ENCODE data around the gene MBD5.

The MBD5 gene

GRCh38 chr2:148122788-148123187 is 101.9 kb downstream of the MBD5 start:
- DNase-seq (ENCODE audit: low read depth) = no peak

- DNase-seq (ENCODE audit: low read depth) = no peak
Measured at GRCh38 chr2:148124271-148124670, 103.4 kb downstream of the MBD5 start.

GRCh38 chr2:148130581-148130980 is 109.7 kb downstream of the MBD5 start:
- no peak for DNase-seq (ENCODE audit: low read depth)

- DNase-seq (ENCODE audit: low read depth) = no peak
Measured at GRCh38 chr2:148132412-148132811, 111.5 kb downstream of the MBD5 start.

DNA sequence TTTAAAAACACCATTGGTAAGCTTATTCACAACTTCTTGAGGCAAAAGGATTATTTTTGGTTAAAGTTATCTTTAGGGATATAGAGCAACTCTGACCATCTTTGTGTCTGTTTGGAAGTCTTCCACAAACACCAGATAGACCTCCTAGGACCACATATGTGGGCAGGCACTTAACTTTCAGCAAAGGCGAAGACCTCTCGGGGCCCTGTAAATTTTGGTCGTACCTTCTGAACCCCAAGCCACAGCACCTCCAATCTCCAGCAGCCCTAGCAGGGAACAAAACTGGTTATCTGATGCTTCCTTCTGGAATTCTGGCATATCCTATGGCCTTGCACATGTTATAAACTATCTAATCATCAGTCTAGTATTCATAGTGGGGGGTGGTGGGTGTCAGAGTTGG is 114.8 kb downstream of the MBD5 start:
- DNase-seq (ENCODE audit: low read depth) = no peak

GRCh38 chr2:148136441-148136840 is 115.5 kb downstream of the MBD5 start:
- no peak for DNase-seq (ENCODE audit: low read depth)

DNA sequence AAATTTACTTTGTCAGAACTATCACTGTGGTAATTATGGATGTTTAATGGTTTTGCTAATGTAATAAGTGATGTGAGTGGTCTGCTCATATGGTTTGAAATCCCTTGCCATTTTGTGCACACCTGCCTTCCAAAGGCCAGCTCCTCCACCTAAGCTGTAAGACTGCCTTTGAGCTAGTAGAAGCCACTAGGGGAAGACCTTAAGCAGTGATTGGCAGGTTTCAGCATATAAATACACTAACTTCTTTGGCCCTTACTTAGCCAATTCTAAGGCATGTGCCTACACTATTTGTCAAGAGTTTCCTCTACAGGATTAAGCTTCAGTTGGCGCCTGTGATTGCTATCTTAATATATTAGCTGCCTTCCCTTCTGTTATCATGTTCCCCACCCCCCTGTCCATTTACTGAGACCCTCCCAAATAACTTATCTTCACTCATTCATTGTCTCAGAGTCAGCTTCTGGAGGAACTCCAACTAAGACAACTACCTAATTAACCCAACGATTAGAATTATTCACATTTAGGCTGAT is 141.1 kb downstream of the MBD5 start:
- no peak for DNase-seq (ENCODE audit: low read depth)

- DNase-seq (ENCODE audit: low read depth) = no peak
Measured at GRCh38 chr2:148162871-148163270, 142.0 kb downstream of the MBD5 start.

GRCh38 chr2:148165975-148166374 is 145.1 kb downstream of the MBD5 start:
- DNase-seq (ENCODE audit: low read depth) = no peak

DNA sequence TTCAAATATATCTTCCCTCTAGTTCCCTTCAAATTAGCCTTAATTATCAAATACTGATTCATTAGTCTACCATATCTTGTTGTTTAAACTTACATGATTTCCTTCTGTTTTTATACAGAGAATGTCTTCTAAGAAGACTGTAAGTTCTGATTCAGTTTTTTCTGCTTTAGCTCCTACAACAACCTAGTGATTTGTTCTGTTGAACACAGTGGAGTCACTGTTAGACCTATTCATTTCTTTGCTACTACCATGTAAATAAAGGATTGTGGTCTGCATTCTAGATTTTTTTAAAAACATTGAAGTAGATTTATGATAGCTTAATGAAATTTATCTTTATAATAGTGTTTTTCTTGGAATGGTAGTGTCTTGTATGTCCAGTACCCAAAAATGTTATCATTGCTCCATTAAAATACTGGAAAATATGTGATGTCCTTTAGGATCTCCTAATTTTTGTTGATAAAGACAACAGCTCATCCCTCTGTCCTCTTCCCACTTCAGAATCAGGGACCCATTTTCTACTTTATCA is 146.4 kb downstream of the MBD5 start:
- no peak for DNase-seq (ENCODE audit: low read depth)

DNA sequence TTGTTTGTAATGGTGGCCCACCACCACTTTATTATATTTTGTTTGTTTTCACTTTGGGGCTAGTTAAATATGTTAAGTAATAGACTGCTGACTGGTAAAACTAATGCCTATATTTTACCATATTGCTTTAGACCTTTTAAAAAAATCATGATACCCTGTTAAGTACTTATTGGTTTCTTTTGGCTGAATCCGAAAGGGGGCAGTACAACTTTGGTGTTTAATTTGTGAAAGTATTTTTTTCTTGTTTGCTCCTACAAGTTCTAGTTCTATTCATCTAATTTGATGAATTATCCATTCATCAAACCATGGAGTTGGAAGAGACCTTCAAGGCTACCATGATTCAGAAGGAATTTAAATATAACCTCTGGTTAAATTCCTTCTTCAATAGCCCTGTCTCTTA is 147.0 kb downstream of the MBD5 start:
- DNase-seq (ENCODE audit: low read depth) = no peak

- no peak for DNase-seq (ENCODE audit: low read depth)
Measured at GRCh38 chr2:148172131-148172753, 151.4 kb downstream of the MBD5 start.

DNA sequence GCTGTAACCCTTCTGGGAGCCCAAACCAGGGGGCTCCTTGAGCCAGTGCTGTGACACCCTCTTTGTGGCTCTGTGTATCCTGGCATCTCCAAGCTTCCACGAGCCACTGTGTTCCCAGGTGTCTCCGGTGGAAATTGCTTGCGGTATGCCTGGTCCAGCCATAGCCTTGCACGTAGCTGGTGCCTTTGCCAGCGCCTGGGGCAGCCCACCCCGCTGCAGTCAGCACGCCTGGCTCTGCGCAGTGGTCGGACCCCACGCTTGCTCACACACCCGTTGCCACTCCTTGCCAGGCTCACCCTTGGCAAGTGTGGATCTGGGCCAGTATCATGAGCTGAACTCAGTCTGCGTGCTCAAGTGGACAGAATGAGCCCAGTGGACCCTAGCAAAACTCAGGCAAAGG is 152.3 kb downstream of the MBD5 start:
- no peak for DNase-seq (ENCODE audit: low read depth)

DNA sequence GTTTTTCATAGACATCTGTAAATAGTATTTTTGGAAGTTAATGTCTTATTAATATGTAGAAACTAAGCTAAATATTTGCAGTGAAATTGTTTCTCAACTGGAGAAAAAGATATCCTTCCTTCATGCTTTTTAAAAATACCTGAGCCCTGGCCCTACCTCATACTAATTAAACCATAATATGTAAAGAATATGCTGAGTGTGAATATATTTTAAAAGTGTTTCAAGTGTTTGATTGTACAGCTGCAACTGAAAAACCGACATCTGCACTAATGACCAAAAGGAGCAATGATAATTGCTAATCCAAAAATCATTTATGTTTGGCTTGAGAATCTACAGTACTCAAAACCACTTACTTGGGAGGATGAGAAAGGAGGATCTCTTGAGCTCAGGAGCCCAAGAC is 156.7 kb downstream of the MBD5 start:
- DNase-seq (ENCODE audit: low read depth) = no peak

DNA sequence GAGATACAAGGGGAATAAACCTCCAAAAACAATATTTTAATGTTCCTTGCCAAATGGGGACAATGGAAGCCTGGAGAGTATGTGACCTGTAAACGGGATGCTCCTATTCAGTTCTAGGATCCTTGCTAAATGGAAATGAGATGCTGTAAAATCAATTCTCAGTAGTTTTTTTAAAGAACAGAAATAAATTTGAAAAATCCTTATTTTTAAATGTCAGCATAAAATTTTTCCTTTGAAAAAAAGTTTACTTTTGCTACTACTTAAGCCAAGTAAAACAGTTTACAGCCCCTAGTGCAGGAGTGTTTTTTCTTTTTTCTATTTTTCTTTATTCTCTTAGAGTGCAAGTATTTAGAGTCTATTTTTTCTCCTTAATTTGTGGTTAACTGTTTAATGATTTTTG is 158.8 kb downstream of the MBD5 start:
- DNase-seq (ENCODE audit: low read depth) = no peak

- DNase-seq (ENCODE audit: low read depth) = no peak
Measured at GRCh38 chr2:148184976-148185375, 164.1 kb downstream of the MBD5 start.

- DNase-seq (ENCODE audit: low read depth) = no peak
Measured at GRCh38 chr2:148194882-148195281, 174.0 kb downstream of the MBD5 start.

- DNase-seq (ENCODE audit: low read depth) = no peak
Measured at GRCh38 chr2:148201075-148202004, 180.4 kb downstream of the MBD5 start.

- DNase-seq (ENCODE audit: low read depth) = no peak
Measured at GRCh38 chr2:148202237-148202636, 181.3 kb downstream of the MBD5 start.

DNA sequence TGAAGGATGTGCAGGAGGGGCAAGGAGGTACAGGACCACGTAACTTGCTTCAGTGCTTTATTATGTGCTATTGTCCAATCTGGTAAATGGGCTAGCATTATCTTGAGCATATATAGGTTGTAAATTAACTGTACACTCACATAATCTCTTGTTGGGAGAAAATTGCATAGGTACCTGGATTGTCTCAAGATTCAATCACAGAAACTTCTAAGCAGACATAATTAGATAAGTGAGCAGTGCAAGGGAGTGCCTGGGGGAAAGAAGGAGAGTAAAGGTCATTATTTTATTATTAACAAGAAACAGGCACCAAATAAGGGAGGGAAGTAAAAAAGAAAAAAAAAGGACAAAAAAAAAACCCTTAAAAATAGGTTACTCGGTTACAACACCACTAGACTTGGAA is 186.2 kb downstream of the MBD5 start:
- DNase-seq (ENCODE audit: low read depth) = no peak

GRCh38 chr2:148209603-148210002 is 188.7 kb downstream of the MBD5 start:
- DNase-seq (ENCODE audit: low read depth) = no peak

DNA sequence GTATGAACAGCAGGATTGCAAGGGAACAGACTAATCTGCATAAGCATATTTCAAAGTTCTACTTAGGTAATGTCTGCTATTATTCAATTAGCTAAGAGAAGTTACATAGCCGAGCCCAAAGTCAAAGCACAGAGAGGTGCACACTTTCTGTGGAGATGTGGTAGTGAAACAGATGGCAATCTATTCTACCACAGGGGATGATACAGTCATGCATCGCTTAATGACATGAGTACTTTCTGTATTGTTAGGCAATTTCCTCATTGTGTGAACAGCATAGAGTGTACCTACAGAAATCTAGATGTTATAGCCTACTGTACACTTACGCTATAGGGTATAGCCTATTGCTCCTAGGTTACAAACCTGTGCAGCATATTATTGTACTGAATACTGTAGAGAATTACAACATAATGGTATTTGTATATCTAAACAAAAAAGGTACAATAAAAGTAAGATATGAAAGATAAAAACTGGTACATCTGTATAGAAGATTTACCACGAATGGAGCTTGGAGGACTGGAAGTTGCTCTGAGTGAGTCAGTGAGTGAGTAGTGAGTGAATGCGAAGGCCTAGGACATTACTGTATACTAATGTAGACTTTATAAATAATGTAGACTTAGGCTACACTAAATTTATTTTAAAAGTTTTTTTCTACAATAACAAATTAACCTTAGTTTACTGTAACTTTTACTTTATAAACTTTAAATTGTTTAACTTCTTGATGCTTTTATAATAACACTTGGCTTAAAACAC is 197.6 kb downstream of the MBD5 start:
- no peak for DNase-seq (ENCODE audit: low read depth)

All from activated gamma-delta T cell treated with anti-CD3 and anti-CD28 coated beads, Interleukin-2, amount 50 U/mL, for 16 hours (primary cell).